Measurements from ENCODE around the gene MICAL3.

GRCh38 chr22:17896586-17896985 lies 127.8 kb downstream of the MICAL3 start:
- peak; percentile 75 for TF ChIP-seq CTCF (IDR thresholded peaks at IDR 0.05)
- TF ChIP-seq ZFX (IDR thresholded peaks at IDR 0.05; ENCODE audit: borderline replicate concordance) = no peak
